Adrenal gland (tissue), 5 donors: Measurements from ENCODE around the gene MRPS16.

Experiments used
- CTCF ChIP-seq, 6 experiments: fragments of 450-650 bp in 4 of 6; fragments of 200-600 bp in 2 of 6; sonication (generic) in 1 of 6; IDR thresholded peaks; 1 replicate in 5 of 6; 2 replicates in 1 of 6; pipeline versions ENCODE4 v1.5.1 to v1.8.0; 2016 to 2021; ENCODE audit warnings: antibody characterized with exemption in 6 of 6, mild to moderate bottlenecking in 2 of 6, moderate library complexity in 1 of 6
- POLR2A ChIP-seq, 2 donors: fragments of 450-650 bp; IDR thresholded peaks; one replicate each; pipeline ENCODE4 v1.6.1; 2017; ENCODE audit warnings: antibody characterized with exemption in 2 of 2, mild to moderate bottlenecking in 2 of 2, moderate library complexity in 1 of 2
- donor health status: DM: no; HTN: no; CAD: no.

- TF ChIP-seq POLR2A (IDR thresholded peaks at IDR 0.05) (no peak), CTCF (IDR thresholded peaks at IDR 0.05) (no peak)
Observed at GRCh38 chr10:73244866-73245477, 7.5 kb downstream of the MRPS16 start.
